HK-2 (cell line): Measurements from ENCODE around the gene PCDHGA12.

Source experiments
- DNase-seq: peaks from one replicate; pipeline ENCODE4 v3.0.0-alpha.2; 2018; ENCODE audit not compliant: unreplicated experiment

PCDHGA12 gene

GRCh38 chr5:141439411-141440141 is 9.3 kb downstream of the PCDHGA12 start:
- DNase-seq = no peak

GRCh38 chr5:141440341-141440740 is 10.0 kb downstream of the PCDHGA12 start:
- no peak for DNase-seq

DNA sequence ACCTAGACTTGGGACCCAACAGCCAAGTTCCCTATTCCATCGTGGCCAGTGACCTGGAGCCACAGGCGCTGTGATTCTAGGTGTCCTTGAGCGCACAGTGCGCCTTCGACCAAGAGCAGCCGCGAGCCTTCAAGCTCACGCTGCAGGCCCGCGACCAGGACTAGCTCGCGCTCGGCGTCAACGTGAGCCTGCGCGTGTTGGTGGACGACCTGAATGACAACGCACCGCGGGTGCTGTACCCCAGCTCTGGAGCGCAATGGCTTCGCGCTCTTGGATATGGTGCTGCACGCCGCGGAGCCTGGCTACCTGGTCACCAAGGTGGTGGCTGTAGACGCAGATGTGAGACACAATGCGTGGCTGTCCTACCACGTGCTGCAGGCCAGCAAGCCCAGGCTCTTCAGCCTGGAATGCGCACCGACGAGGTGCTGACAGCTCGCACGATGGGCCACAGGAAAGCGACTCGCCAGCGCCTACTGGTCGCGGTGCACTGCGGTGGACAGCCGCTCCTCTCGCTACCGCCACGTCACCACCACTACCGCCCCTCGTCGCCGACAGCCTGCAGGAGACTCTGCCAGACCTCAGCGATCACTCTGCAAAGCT is 11.4 kb downstream of the PCDHGA12 start:
- DNase-seq = no peak

GRCh38 chr5:141465351-141465750 is 35.0 kb downstream of the PCDHGA12 start:
- DNase-seq = no peak

- peak; percentile 86 for DNase-seq
Observed at GRCh38 chr5:141475625-141476131, 45.4 kb downstream of the PCDHGA12 start, which contains the start of gene PCDHGC3. Gene PCDHGC3 (plus strand): TSS chr5:141475966. CDS start chr5:141476117, 151 bp downstream.

GRCh38 chr5:141476132-141476911 is 46.0 kb downstream of the PCDHGA12 start:
- DNase-seq = peak; percentile 33

- DNase-seq = no peak
Observed at GRCh38 chr5:141477044-141477575, 46.8 kb downstream of the PCDHGA12 start.

GRCh38 chr5:141477815-141478214 is 47.5 kb downstream of the PCDHGA12 start:
- no peak for DNase-seq

DNA sequence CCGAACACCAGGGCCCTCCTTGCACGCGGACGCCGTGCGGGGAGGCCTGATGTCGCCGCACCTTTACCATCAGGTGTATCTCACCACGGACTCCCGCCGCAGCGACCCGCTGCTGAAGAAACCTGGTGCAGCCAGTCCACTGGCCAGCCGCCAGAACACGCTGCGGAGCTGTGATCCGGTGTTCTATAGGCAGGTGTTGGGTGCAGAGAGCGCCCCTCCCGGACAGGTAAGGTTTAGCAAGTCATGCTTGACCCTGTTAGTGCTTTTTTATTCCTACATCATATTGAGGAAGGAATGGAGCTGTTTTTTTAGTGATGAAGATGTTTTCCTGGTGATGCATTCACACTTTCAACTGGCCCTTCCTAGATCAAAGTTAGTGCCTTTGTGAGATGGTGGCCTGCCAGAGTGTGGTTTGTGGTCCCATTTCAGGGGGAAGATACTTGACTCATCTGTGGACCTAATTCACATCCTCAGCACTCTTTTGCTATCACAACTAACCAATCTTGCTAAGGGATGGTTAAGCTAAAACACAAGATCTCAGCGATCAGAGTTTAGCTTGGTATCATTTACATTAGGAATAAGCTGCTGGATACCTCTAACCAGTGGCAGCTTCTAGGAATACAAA is 48.1 kb downstream of the PCDHGA12 start:
- no peak for DNase-seq

GRCh38 chr5:141479776-141480175 is 49.5 kb downstream of the PCDHGA12 start:
- DNase-seq = no peak
